SU-DHL-6 (cell line): ENCODE results near the gene IDI2.

Source experiments
- H2AFZ ChIP-seq: fragments of 200-600 bp; sonication (generic); 2 replicates; pipeline ENCODE4 v1.6.1; 2014; ENCODE audit warnings: low read depth, mild to moderate bottlenecking, moderate library complexity, mixed read lengths, antibody characterized with exemption, low read length; ENCODE audit not compliant: severe bottlenecking
- H3F3A ChIP-seq: fragments of 200-600 bp; shearing (Covaris generic); 2 replicates; pipeline ENCODE4 v1.6.0; 2016; ENCODE audit warnings: antibody characterized with exemption, mild to moderate bottlenecking; ENCODE audit not compliant: insufficient read depth
- H3K27ac ChIP-seq: fragments of 200-600 bp; sonication (generic); 2 replicates; pipeline ENCODE4 v1.5.1; 2016; ENCODE audit warnings: low read depth, mild to moderate bottlenecking, low read length, moderate library complexity, mixed read lengths
- H3K27me3 ChIP-seq: fragments of 200-600 bp; sonication (generic), shearing (Covaris generic); 2 replicates; pipeline ENCODE4 v1.6.0; 2014; ENCODE audit warnings: mild to moderate bottlenecking, low read length
- H3K36me3 ChIP-seq: fragments of 200-600 bp; sonication (generic); 2 replicates; pipeline ENCODE4 v1.6.1; 2014; ENCODE audit warnings: mild to moderate bottlenecking, low read length, mixed read lengths
- H3K4me2 ChIP-seq: fragments of 300-600, 200-600 bp; shearing (Covaris generic), sonication (generic); 2 replicates; pipeline ENCODE4 v1.6.0; 2014; ENCODE audit warnings: low read length, low read depth, mild to moderate bottlenecking; ENCODE audit not compliant: poor library complexity, severe bottlenecking
- H3K4me3 ChIP-seq: fragments of 200-600 bp; sonication (generic); 2 replicates; pipeline ENCODE4 v1.5.1; 2014; ENCODE audit warnings: antibody characterized with exemption, low read length, mild to moderate bottlenecking, mixed read lengths; ENCODE audit not compliant: insufficient read depth, poor library complexity, severe bottlenecking
- H3K79me2 ChIP-seq: fragments of 200-600 bp; sonication (generic); 2 replicates; pipeline ENCODE4 v1.6.1; 2014; ENCODE audit warnings: mild to moderate bottlenecking, low read length, moderate library complexity; ENCODE audit not compliant: insufficient read depth
- H3K9ac ChIP-seq: fragments of 200-600 bp; sonication (generic); 2 replicates; pipeline ENCODE4 v1.7.0; 2014; ENCODE audit warnings: mild to moderate bottlenecking, low read length
- H3K9me2 ChIP-seq: fragments of 200-600 bp; sonication (generic); replicated peaks from 2 replicates; pipeline ENCODE4 v1.6.1; 2014; ENCODE audit warnings: low read length; ENCODE audit not compliant: insufficient read depth
- H3K9me3 ChIP-seq: fragments of 200-600 bp; sonication (generic); 2 replicates; pipeline ENCODE4 v1.6.1; 2014; ENCODE audit warnings: low read length, mixed read lengths; ENCODE audit not compliant: insufficient read depth
- H4K20me1 ChIP-seq: fragments of 200-600 bp; sonication (generic); 2 replicates; pipeline ENCODE4 v1.6.1; 2014; ENCODE audit warnings: low read depth, mild to moderate bottlenecking, antibody characterized with exemption, low read length, moderate library complexity, mixed read lengths
- EZH2phosphoT487 ChIP-seq: fragments of 200-600 bp; sonication (generic), shearing (Covaris generic); conservative IDR thresholded peaks from 2 replicates; pipeline ENCODE4 v1.6.1; 2018; ENCODE audit warnings: mild to moderate bottlenecking, antibody characterized with exemption, low read length, moderate library complexity, mixed read lengths
- TF ChIP-seq, protein P1 (sequence below): fragments of 200-600 bp; sonication (generic); IDR thresholded peaks from one replicate; pipeline ENCODE4 v1.5.1; 2017; ENCODE audit warnings: antibody characterized with exemption, mild to moderate bottlenecking, low read length, moderate library complexity; ENCODE audit not compliant: insufficient read depth, poor library complexity, severe bottlenecking

IDI2 gene

GRCh38 chr10:1047937-1048336 lies 22.3 kb upstream of the IDI2 start:
- Histone ChIP-seq H3K4me3 (peak overlapping the region; percentile 81), H3K27ac (peak overlapping the region; percentile 93), H3K9me3 (no peaks in the 10 kb centered on the region), H2AFZ (no peak overlapping the region), H3K4me2 (peak overlapping the region; percentile 83), H3K36me3 (peaks cover 33% of the 10 kb centered on the region), H3F3A (peaks cover 62% of the 10 kb centered on the region), H3K9ac (peak overlapping the region; percentile 93), H3K27me3 (no peaks in the 10 kb centered on the region), H3K79me2 (peaks cover 78% of the 10 kb centered on the region), H3K9me2 (no peaks in the 10 kb centered on the region), H4K20me1 (peaks cover 8% of the 10 kb centered on the region)
- no peak for TF ChIP-seq EZH2phosphoT487
- TF ChIP-seq, protein P1, sequence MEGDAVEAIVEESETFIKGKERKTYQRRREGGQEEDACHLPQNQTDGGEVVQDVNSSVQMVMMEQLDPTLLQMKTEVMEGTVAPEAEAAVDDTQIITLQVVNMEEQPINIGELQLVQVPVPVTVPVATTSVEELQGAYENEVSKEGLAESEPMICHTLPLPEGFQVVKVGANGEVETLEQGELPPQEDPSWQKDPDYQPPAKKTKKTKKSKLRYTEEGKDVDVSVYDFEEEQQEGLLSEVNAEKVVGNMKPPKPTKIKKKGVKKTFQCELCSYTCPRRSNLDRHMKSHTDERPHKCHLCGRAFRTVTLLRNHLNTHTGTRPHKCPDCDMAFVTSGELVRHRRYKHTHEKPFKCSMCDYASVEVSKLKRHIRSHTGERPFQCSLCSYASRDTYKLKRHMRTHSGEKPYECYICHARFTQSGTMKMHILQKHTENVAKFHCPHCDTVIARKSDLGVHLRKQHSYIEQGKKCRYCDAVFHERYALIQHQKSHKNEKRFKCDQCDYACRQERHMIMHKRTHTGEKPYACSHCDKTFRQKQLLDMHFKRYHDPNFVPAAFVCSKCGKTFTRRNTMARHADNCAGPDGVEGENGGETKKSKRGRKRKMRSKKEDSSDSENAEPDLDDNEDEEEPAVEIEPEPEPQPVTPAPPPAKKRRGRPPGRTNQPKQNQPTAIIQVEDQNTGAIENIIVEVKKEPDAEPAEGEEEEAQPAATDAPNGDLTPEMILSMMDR, result no peak

GRCh38 chr10:1045415-1045814 lies 19.8 kb upstream of the IDI2 start:
- Histone ChIP-seq H3K9me3 (no peaks in the 10 kb centered on the region), H3K27ac (peak overlapping the region; percentile 78), H3K79me2 (peaks cover 53% of the 10 kb centered on the region), H3K4me3 (peak overlapping the region; percentile 31), H4K20me1 (peaks cover 9% of the 10 kb centered on the region), H3K27me3 (no peaks in the 10 kb centered on the region), H3K36me3 (peaks cover 45% of the 10 kb centered on the region), H3F3A (peaks cover 76% of the 10 kb centered on the region), H3K4me2 (peak overlapping the region; percentile 61), H3K9me2 (no peaks in the 10 kb centered on the region), H2AFZ (no peak overlapping the region), H3K9ac (peak overlapping the region; percentile 47)
- TF ChIP-seq, protein P1, result no peak
- no peak for TF ChIP-seq EZH2phosphoT487

DNA sequence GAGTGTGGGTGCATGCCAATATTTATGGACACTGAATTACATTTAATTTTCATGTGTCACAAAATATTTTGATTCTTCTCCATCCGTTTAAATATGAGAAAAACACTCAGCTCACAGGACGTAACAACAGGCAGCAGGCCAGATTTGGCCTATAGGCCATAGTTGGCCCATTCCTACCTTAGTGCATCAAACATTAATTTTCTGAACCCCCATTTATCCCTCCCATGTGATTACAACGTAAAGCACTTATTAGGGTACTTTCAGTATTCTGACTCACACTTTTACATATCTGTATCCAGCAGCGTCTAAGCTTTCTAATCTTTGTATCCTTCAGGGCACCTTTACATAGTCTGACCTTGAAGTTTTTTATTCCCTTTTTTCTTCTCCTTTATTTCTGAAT lies 19.3 kb upstream of the IDI2 start:
- Histone ChIP-seq H2AFZ (no peak overlapping the region), H4K20me1 (peaks cover 12% of the 10 kb centered on the region), H3K4me3 (peak overlapping the region; percentile 31), H3K4me2 (peak overlapping the region; percentile 61), H3K9me2 (no peaks in the 10 kb centered on the region), H3K79me2 (peaks cover 49% of the 10 kb centered on the region), H3K9ac (peak overlapping the region; percentile 47), H3K27me3 (no peaks in the 10 kb centered on the region), H3K27ac (peak overlapping the region; percentile 78), H3K36me3 (peaks cover 46% of the 10 kb centered on the region), H3K9me3 (no peaks in the 10 kb centered on the region), H3F3A (peaks cover 76% of the 10 kb centered on the region)
- TF ChIP-seq, protein P1, result no peak
- no peak for TF ChIP-seq EZH2phosphoT487
